Fibroblast of gingiva (primary cell): ENCODE data around the gene FAM9C.
"Not testable (repeated sequence)": the region's sequence is repeated elsewhere in the genome, so short reads cannot be mapped to it uniquely, and the experiment has no call there.

Experiments used
- DNase-seq: peaks from one replicate; pipeline ENCODE4 v3.0.0-alpha.2; 2011; ENCODE audit warnings: low read depth

FAM9C gene

GRCh38 chrX:13044441-13044840, at the start of gene FAM9C:
Gene FAM9C (minus strand): TSS chrX:13044620. CDS start chrX:13043789, 831 bp downstream.
- DNase-seq = no peak

- no peak for DNase-seq
Measured at GRCh38 chrX:13093529-13094140, 49.2 kb upstream of the FAM9C start.

- no peak for DNase-seq
Measured at GRCh38 chrX:13092455-13092941, 48.1 kb upstream of the FAM9C start.

GRCh38 chrX:13091111-13091765, 46.8 kb upstream of the FAM9C start:
- peak; percentile 16 for DNase-seq

GRCh38 chrX:13090339-13091110, 46.1 kb upstream of the FAM9C start:
- peak; percentile 33 for DNase-seq

- DNase-seq = no peak
Measured at GRCh38 chrX:13090027-13090338, 45.6 kb upstream of the FAM9C start.

- DNase-seq = no peak
Measured at GRCh38 chrX:13088156-13088487, 43.7 kb upstream of the FAM9C start.

GRCh38 chrX:13087322-13088155, 43.1 kb upstream of the FAM9C start:
- DNase-seq = no peak

GRCh38 chrX:13086793-13087321, 42.4 kb upstream of the FAM9C start:
- not testable (repeated sequence) for DNase-seq

- DNase-seq = no peak
Measured at GRCh38 chrX:13086076-13086475, 41.7 kb upstream of the FAM9C start.

- DNase-seq = no peak
Measured at GRCh38 chrX:13085526-13085925, 41.1 kb upstream of the FAM9C start.

GRCh38 chrX:13084611-13085010, 40.2 kb upstream of the FAM9C start:
- DNase-seq = no peak

- DNase-seq = not testable (repeated sequence)
Measured at GRCh38 chrX:13083755-13084326, 39.4 kb upstream of the FAM9C start.

GRCh38 chrX:13082206-13083065, 38.0 kb upstream of the FAM9C start:
- DNase-seq = no peak

- peak; percentile 68 for DNase-seq
Measured at GRCh38 chrX:13081395-13082205, 37.2 kb upstream of the FAM9C start.

GRCh38 chrX:13080128-13080795, 35.8 kb upstream of the FAM9C start:
- DNase-seq = no peak

GRCh38 chrX:13078739-13079444, 34.5 kb upstream of the FAM9C start:
- DNase-seq = peak; percentile 86

- DNase-seq = peak; percentile 24
Measured at GRCh38 chrX:13077168-13077567, 32.7 kb upstream of the FAM9C start.
